T-helper 1 cell treated with Interleukin-12 subunit alpha and Interleukin-12 subunit beta and Interleukin-4 antibody, amounts not matched to agents 30 ng/mL and 1 ng/mL, for 36 hours (primary cell): ENCODE measurements around the gene LASP1. TPM values are rescaled to one million over a fixed set of nuclear protein-coding genes. Genes with fewer than 3 reads are reported as not detected.

ENCODE experiments used
- intact Hi-C: fragments of 100-400 bp; cut with micrococcal nuclease; formaldehyde crosslinking; loops from one replicate; pipeline ENCODE4 v1.15.1; 2024
- total RNA-seq: library from RNA; stranded (reverse); gene quantifications from 2 replicates; pipeline ENCODE4 v1.2.3, GENCODE V29; 2022

LASP1 gene
- total RNA-seq, 1 donor from 2014 or later: 217 TPM

DNA sequence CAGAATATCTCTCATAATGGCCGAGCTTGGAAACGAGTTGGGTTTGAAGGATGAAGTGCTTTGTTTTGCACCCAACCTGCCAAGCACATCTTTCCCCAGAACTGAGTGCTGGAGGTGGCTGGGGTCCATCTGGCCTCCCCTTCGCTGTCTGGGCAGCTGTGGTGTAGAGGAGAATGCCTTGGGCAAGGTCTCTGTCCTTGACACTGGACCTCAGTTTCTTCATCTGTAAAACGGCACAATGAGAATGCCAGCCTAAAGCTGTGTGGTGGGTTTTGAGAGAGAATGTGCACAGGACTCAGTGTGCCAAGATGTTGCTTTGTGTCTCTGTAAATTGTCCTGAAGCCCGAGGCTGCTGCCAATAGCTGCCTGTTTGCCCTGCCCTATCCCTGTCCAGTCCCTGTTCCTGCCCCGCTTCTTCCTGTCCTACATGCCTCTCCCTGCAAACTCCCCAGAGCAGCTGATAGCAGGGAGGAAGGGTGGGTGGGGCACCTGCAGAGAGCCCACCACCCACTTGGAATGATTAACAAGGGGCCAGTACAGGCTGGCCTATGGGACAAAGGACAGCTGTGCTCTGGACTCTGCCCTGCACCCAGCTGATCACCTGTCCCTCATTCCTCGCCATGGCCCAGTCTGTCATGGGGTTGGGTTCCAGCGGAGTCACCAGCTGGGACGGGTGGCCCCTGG is 15.3 kb downstream of the LASP1 start:
- intact Hi-C loops: no loop called here

DNA sequence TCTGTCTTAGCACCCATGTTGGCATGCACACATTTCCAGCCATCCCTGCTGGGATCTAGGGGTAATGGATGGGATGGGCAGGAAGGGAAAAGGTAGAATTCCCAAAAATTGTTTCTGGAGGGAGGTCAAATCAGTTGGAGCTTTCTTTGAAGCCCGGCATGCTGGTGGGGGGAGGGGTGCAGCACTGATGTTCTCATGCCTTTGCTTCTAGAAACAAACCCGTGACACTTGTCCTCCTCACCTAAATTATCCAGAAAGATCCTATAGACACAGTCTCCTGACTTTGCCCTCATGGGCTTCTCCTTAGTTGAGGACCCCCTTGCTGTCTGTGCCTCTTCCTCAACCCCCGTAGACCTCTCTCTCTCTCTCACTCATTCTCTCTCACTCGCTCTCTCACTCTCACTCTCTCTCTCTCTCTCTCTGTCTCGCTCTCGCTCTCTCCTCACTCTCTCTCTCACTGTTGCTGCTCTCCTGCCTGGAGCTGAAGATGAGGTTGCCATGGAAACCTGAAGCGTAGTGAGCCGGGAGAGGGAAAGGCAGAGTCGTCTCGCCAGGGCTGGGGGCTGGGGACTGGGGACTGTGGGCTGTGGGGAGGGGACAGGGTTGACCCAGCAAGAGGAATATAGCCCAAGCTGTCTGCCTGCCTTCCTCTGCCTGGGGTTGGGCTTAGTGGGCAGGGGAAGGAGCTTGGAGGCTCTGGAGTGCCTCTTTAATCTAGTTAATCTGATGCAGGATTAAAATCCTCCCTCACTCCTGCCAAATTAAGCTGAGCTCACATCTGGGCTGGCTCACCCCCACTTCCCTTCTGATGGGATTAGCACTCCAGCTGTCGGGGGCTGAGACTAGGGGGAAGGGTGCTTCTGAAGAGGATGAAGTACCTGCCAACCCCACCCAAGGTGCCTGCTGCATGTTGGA is 16.1 kb downstream of the LASP1 start:
- intact Hi-C loops: no loop called here

- intact Hi-C loops: no loop called here
Observed at GRCh38 chr17:38886643-38887010, 16.8 kb downstream of the LASP1 start.

DNA sequence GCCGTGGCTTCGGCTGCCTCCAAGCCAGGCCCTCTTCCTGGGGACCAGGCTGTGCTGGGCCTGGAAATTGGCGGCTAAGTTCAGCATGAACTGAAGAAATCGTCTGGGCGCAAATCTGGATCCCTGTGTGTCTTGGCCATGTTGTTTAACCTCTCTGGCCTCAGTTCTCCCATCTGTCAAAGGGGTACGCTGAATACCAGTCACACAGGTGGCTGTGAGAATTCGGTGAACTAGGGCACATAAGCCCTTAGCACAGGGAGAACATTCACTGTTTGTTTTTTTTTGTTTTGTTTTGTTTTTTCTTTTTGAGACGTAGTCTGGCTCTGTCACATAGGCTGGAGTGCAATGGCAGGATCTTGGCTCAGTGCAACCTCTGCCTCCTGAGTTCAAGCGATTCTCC is 19.0 kb downstream of the LASP1 start:
- intact Hi-C loops: no loop called here

DNA sequence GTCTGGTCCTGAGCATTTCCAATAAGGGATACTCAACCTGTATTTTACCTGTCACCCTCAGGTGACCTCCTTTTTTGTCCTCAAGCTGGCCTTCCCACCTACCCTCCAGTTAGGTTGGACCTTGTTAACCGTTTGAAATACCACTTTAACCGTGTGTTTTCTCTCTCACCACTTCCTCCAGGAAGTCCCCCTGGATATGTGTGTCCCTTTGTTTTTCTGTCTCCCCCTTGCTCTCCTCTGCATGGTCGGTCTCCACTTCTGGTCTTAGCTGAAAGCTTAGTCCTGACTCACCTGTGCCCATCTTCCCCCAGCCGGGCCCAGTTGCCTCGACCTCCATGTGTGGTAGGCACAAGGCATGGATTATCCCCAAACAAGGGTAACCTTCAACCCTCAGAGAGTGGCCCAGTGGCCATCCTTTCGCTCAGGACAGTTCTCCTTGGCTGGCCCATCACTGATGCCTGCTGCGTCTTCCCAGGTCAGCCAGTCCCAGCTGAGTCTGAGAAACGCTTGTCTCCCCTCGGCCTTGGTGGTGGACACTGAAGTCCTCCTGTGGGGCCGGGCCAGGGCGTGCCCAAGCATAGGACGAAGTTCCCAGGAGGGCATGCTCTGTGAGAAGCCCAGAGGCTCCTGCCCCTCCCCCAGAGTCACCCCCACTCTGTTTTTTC is 20.0 kb downstream of the LASP1 start:
- intact Hi-C loops: loop anchor here (1.0 kb wide), 1 partner anchor 8 kb away; no protein-coding TSS in a partner anchor

GRCh38 chr17:38890410-38890746 is 20.5 kb downstream of the LASP1 start:
- intact Hi-C loops: loop anchor here (1.0 kb wide), 1 partner anchor 8 kb away; no protein-coding TSS in a partner anchor

DNA sequence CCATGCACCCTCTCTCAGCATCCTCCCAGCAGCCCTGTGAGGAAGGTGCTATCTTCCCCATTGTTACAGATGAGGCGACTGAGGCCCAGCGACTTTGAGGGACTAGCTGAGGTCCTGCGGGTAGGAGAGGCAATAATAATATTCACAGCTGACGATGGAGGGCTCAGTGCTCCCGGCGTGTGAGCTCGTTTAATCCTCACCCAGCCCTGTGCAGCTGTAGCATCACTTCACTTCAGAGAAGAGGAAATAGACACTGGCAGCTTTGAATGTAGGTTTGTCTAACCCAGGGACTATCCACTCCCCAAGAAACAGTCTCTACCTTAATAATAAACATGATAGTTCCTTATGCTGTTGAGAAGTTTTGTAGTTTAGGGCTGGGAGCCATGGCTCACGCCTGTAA is 21.6 kb downstream of the LASP1 start:
- intact Hi-C loops: no loop called here

DNA sequence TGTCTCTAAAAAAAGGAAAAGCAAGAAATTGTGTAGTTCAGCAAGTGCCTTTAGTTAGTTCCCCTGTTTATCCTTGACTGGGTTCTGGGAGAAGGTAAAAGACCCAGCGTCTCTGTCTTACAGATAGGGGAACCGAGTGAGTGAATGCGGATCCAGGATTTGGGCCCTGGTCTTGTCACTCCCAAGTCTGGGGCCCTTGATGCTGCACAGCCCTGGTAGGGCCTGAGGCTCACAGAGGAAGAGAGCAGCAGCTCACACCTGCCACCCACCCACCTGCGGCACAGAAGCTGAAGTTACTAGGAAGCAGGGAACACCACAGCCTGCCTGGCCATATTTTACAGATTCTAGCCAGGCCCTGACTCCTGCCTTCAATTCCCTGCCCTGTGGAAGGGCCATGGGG is 22.2 kb downstream of the LASP1 start:
- intact Hi-C loops: no loop called here

DNA sequence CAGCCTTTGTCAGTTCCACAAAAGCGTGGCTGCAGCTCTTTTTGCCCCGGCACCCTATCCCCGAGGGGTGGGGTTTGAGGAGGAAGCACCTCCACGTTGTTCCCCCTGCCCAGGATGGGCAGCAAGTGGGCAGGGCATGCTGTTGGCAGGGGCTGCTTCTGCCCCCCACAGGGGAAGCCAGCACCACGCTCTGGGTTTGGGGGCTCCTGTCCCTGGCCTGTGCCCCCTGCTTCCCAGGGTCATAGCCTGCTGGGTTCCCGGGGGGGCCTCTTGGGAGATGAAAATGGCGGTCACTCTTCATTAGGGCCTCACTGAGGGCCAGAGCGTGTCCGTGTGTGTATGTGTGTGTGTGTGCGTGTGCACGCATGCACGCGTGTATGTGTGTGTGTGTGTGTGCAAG is 22.8 kb downstream of the LASP1 start:
- intact Hi-C loops: no loop called here

DNA sequence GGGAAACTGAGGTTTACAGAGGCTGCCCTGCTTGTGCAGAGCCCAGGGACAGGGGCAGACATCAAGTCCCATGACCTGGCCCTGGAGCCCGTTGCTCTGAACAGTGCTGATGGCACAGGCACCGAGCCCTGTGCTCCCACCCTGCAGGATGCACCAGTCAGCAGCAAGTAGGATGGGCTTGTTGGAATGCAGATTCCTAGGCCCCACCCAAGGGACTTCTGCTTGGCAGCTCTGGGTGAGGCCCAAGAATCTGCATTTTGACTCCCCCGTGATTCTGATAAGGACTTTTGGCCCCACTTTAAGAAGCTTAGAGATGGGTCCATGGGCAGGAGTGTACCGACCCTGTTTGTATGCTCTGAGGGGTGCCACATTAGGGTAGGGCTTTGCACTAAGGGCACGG is 23.3 kb downstream of the LASP1 start:
- intact Hi-C loops: no loop called here

DNA sequence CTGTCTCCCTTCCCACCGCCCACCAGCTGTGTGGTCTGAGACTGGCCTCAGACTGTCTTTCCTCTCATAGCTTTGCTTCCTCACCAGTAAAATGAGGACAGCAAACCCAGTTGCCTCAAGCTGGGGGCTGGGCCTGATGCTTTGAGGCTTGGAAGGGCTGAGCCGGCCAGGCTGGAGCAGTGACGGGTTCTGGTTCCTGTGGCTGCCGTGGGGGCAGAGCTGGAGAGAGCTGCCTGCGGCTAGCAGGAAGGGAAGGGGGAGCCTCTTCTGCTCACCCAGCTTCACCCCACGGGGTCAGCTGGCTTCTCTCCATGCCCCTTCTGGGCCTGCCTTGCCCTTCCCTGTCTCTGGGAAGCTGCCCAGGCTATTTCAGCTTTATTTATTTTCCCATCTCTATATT is 23.7 kb downstream of the LASP1 start:
- intact Hi-C loops: no loop called here

- intact Hi-C loops: no loop called here
Observed at GRCh38 chr17:38894276-38894675, 24.4 kb downstream of the LASP1 start.

DNA sequence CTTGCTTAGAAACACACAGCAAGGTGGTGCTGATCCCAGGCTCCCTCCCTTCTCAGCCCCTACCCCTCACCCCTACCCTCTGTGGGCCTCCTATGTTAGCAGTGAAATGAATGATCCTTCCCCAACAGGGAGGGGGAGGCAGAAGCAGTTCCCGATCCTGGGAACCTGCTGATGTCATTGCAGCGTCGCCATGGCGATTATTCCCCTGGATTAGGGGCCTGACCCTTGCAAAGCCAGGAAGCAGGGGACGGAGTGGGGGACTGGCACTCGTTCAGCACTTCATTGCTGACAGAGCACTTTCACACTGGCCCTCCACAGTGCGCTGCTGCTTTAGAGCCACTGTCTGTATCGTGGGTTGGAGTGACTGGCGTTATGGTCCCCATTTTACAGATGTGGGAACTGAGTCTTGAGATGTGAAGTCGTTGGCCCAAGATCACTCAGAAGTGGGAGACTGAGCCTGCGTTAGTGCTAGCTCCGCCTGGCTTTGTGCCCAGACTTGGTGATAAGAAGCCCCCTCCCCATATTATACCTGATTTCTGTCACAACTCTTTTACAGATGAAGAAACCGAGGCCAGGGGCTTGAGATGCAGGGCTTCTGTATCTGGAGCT is 26.6 kb downstream of the LASP1 start:
- intact Hi-C loops: no loop called here

- intact Hi-C loops: no loop called here
Observed at GRCh38 chr17:38897176-38897575, 27.3 kb downstream of the LASP1 start.

- intact Hi-C loops: loop anchor here (1.0 to 2.0 kb wide), 6 partner anchors 7 to 72 kb away; partner anchors contain the start of genes CWC25 and RPL23
Observed at GRCh38 chr17:38897671-38898290, 27.9 kb downstream of the LASP1 start.

DNA sequence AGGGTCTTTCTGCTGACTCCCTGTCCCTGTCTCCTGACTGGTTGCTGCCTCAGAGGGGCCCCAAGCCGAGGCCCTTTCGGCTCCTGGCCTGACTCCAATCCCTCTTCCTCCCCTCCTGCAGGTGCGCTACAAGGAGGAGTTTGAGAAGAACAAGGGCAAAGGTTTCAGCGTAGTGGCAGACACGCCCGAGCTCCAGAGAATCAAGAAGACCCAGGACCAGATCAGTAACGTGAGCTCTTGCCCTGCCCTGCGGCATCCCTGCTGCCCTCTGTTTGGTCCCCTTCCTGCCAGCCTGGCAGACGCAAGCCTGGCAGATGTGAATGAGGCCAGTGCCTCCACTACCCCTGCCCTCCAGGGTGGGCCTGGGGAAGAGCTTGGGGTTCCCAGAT is 28.4 kb downstream of the LASP1 start:
- intact Hi-C loops: loop anchor here (1.0 to 2.0 kb wide), 6 partner anchors 8 to 73 kb away; partner anchors contain the start of genes CWC25 and RPL23

DNA sequence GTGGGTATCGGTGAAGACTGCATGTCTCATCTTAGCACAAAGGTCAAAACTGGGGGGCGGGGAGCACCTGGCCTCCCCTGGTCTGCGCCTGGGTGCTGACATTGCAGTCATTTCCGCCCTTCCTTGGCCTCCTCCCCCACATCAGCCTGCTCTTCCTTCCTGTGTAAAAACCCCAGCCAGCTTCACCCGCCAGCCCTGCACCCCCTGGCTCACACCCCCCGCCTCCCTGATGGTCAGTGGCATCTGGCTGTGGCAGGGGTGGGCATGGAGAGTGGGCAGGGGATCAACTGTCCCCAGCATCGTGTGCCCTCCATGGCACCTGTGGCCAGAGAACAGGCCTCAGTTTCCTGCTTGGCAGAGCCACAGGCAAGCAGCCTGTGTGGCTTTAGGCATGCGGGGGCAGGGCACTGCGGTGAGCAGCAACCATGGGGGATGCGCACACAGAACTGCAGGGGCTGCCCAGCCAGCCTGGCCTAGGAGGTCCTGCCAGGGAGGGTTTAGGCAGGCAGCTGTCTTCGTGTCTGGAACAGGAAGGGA is 29.0 kb downstream of the LASP1 start:
- intact Hi-C loops: loop anchor here (1.0 to 2.0 kb wide), 6 partner anchors 9 to 74 kb away; partner anchors contain the start of genes CWC25 and RPL23

DNA sequence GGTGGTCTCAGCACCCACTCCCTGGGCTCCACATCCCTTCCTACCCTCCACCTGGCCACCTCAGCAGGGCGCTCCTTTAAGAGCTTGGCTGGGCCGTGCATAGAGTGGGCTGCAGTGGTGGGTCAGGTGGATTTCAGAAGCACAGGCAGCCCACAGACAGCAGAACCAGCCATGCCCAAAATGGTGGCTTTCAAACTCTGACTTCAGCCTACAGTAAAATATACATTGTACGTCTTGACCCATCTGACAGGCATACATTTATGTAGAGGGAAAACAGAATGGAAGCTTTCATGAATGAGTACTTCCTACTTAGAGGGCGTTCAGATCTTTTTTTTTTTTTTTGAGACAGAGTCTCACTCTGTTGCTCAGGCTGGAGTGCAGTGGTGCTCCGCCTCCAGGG is 29.6 kb downstream of the LASP1 start:
- intact Hi-C loops: loop anchor here (2.0 kb wide), 1 partner anchor 27 kb away; no protein-coding TSS in a partner anchor

- intact Hi-C loops: no loop called here
Observed at GRCh38 chr17:38900978-38901656, 31.3 kb downstream of the LASP1 start.

- intact Hi-C loops: no loop called here
Observed at GRCh38 chr17:38903404-38903803, 33.5 kb downstream of the LASP1 start.
